GM23338 (cell line): ENCODE measurements around the gene CACNA2D2. TPM values are rescaled to one million over a fixed set of nuclear protein-coding genes. Genes with fewer than 3 reads are reported as not detected.

Experiments
- ATAC-seq: fragments of 200-7000 bp; cut with Tn5 transposase; 3 replicates; pipeline ENCODE4 v1.9.1; 2020
- DNase-seq: peaks from one replicate; pipeline ENCODE4 v3.0.0-alpha.2; 2015; ENCODE audit warnings: low spot score
- H2AFZ ChIP-seq: fragments of 200-600 bp; sonication (generic); 2 replicates; pipeline ENCODE4 v1.8.0; 2016; ENCODE audit warnings: antibody characterized with exemption, mild to moderate bottlenecking, moderate library complexity
- H3F3A ChIP-seq: fragments of 200-600 bp; sonication (generic); replicated peaks from 2 replicates; pipeline ENCODE4 v1.8.0; 2017; ENCODE audit warnings: antibody characterized with exemption, mixed run types, low read depth
- H3K27ac ChIP-seq: fragments of 200-600 bp; sonication (generic); 2 replicates; pipeline ENCODE4 v1.6.1; 2016; ENCODE audit warnings: low read depth
- H3K27me3 ChIP-seq: fragments of 200-600 bp; sonication (generic); 2 replicates; pipeline ENCODE4 v1.8.0; 2016; ENCODE audit warnings: mild to moderate bottlenecking, mixed run types, moderate library complexity; ENCODE audit not compliant: insufficient read depth
- H3K36me3 ChIP-seq: fragments of 200-600 bp; sonication (generic); 2 replicates; pipeline ENCODE4 v1.8.0; 2016; ENCODE audit warnings: mild to moderate bottlenecking; ENCODE audit not compliant: insufficient read depth
- H3K4me1 ChIP-seq: fragments of 200-600 bp; sonication (generic); 2 replicates; pipeline ENCODE4 v1.8.0; 2016; ENCODE audit warnings: mild to moderate bottlenecking, moderate library complexity; ENCODE audit not compliant: insufficient read depth
- H3K4me2 ChIP-seq: fragments of 200-600 bp; sonication (generic); 2 replicates; pipeline ENCODE4 v1.7.1; 2017; ENCODE audit warnings: mixed run types
- H3K4me3 ChIP-seq: fragments of 200-600 bp; sonication (generic); 2 replicates; pipeline ENCODE4 v1.6.1; 2016; ENCODE audit warnings: mixed run types
- H3K79me2 ChIP-seq: fragments of 200-600 bp; sonication (generic); replicated peaks from 2 replicates; pipeline ENCODE4 v1.8.0; 2017; ENCODE audit warnings: mild to moderate bottlenecking; ENCODE audit not compliant: insufficient read depth
- H3K9me2 ChIP-seq: fragments of 200-600 bp; sonication (generic); 2 replicates; pipeline ENCODE4 v1.8.0; 2017; ENCODE audit not compliant: insufficient read depth
- H4K20me1 ChIP-seq: fragments of 200-600 bp; sonication (generic); replicated peaks from 2 replicates; pipeline ENCODE4 v1.8.0; 2017; ENCODE audit warnings: mild to moderate bottlenecking; ENCODE audit not compliant: insufficient read depth
- H3K27ac Mint-ChIP-seq: 2 replicates; pipeline ENCODE4 v1.8.0; 2020; ENCODE audit warnings: inconsistent platforms, mild to moderate bottlenecking, moderate library complexity, mixed read lengths
- H3K27me3 Mint-ChIP-seq: 3 replicates; pipeline ENCODE4 v1.8.0; 2022; ENCODE audit warnings: low read depth, mild to moderate bottlenecking, moderate library complexity, mixed read lengths, inconsistent platforms; ENCODE audit not compliant: insufficient read depth, poor library complexity
- H3K36me3 Mint-ChIP-seq: 3 replicates; pipeline ENCODE4 v1.8.0; 2021; ENCODE audit warnings: low read depth, mild to moderate bottlenecking, inconsistent platforms, moderate library complexity, mixed read lengths
- H3K4me1 Mint-ChIP-seq: 3 replicates; pipeline ENCODE4 v1.8.0; 2020; ENCODE audit warnings: mild to moderate bottlenecking, inconsistent platforms, mixed read lengths
- H3K4me3 Mint-ChIP-seq: 3 replicates; pipeline ENCODE4 v1.8.0; 2021; ENCODE audit warnings: moderate library complexity, mild to moderate bottlenecking, inconsistent platforms, mixed read lengths
- H3K9me3 Mint-ChIP-seq: 3 replicates; pipeline ENCODE4 v1.8.0; 2020; ENCODE audit warnings: moderate library complexity, mild to moderate bottlenecking, inconsistent platforms, mixed read lengths
- CREB1 ChIP-seq: fragments of 250-450 bp; sonication (Bioruptor Pico); IDR thresholded peaks from 2 replicates; pipeline ENCODE4 v1.5.0; 2020; ENCODE audit warnings: low read depth, mild to moderate bottlenecking, moderate library complexity
- CTCF ChIP-seq, 2 experiments: fragments of 200-600 bp in 1 of 2; sonication (generic) in 1 of 2; conservative IDR thresholded peaks; 2 replicates each; pipeline versions ENCODE4 v1.5.1 to v1.6.1; 2016 to 2017; ENCODE audit warnings: antibody characterized with exemption in 2 of 2, low read depth in 2 of 2, mild to moderate bottlenecking in 2 of 2, moderate library complexity in 1 of 2
- ETS1 ChIP-seq: IDR thresholded peaks from 2 replicates; pipeline ENCODE4 v1.6.1; 2016; ENCODE audit warnings: antibody characterized with exemption
- EZH2 ChIP-seq: fragments of 200-600 bp; sonication (generic); IDR thresholded peaks from one replicate; pipeline ENCODE4 v1.8.0; 2017; ENCODE audit warnings: antibody characterized with exemption, mild to moderate bottlenecking, low read depth; ENCODE audit not compliant: unreplicated experiment
- EZH2phosphoT487 ChIP-seq: fragments of 200-600 bp; sonication (generic); IDR thresholded peaks from one replicate; pipeline ENCODE4 v1.8.1; 2018; ENCODE audit warnings: antibody characterized with exemption; ENCODE audit not compliant: unreplicated experiment
- JUNB ChIP-seq: IDR thresholded peaks from one replicate; pipeline ENCODE4 v1.6.1; 2016; ENCODE audit warnings: antibody characterized with exemption; ENCODE audit not compliant: unreplicated experiment
- NANOG ChIP-seq: IDR thresholded peaks from 2 replicates; pipeline ENCODE4 v1.6.1; 2016; ENCODE audit warnings: antibody characterized with exemption, borderline replicate concordance
- POLR2AphosphoS5 ChIP-seq: IDR thresholded peaks from 2 replicates; pipeline ENCODE4 v1.6.1; 2016; ENCODE audit warnings: antibody characterized with exemption, low read depth
- REST ChIP-seq: IDR thresholded peaks from one replicate; pipeline ENCODE4 v1.6.1; 2018; ENCODE audit warnings: antibody characterized with exemption; ENCODE audit not compliant: unreplicated experiment
- STAT1 ChIP-seq: IDR thresholded peaks from one replicate; pipeline ENCODE4 v1.6.1; 2016; ENCODE audit warnings: antibody characterized with exemption; ENCODE audit not compliant: unreplicated experiment
- ZNF114 ChIP-seq: fragments of 250-450 bp; sonication (Bioruptor Pico); IDR thresholded peaks from 2 replicates; pipeline ENCODE4 v1.5.0; 2020; ENCODE audit warnings: mild to moderate bottlenecking, moderate library complexity
- ZNF331 ChIP-seq: fragments of 250-450 bp; sonication (Bioruptor Pico); IDR thresholded peaks from 2 replicates; pipeline ENCODE4 v1.5.0; 2020; ENCODE audit warnings: low read depth, mild to moderate bottlenecking, moderate library complexity
- ZNF462 ChIP-seq: fragments of 250-450 bp; sonication (Bioruptor Pico); IDR thresholded peaks from 2 replicates; pipeline ENCODE4 v1.5.0; 2020; ENCODE audit warnings: mild to moderate bottlenecking, moderate library complexity
- polyA plus RNA-seq: library from polyadenylated mRNA; unstranded; fragments of >200 nt; fragmentation: Nextera tagmentation; extraction: Ambion mirVana; gene quantifications from 2 replicates; pipeline ENCODE4 v1.2.1, GENCODE V29; 2016
- total RNA-seq: library from RNA; depleted of rRNA; stranded (reverse); fragments of >200 nt; shearing (Covaris generic); gene quantifications from 2 replicates; pipeline ENCODE4 v1.2.3, GENCODE V29; 2014

Gene CACNA2D2
- total and polyA plus RNA-seq, 2 experiments from 2014 or later, result 4.7 to 11.4 TPM

- H3K4me3 Mint-ChIP-seq, result no peak overlapping the region
- Histone ChIP-seq H3F3A (peaks cover 30% of the 10 kb centered on the region), H3K27ac (no peak overlapping the region), H3K4me2 (no peak overlapping the region), H3K4me3 (no peak overlapping the region), H3K27me3 (no peaks in the 10 kb centered on the region), H4K20me1 (peaks cover 24% of the 10 kb centered on the region), H2AFZ (no peak overlapping the region), H3K36me3 (peaks cover 8% of the 10 kb centered on the region), H3K9me2 (no peaks in the 10 kb centered on the region), H3K79me2 (peaks cover 46% of the 10 kb centered on the region), H3K4me1 (peaks cover 19% of the 10 kb centered on the region)
- H3K4me1 Mint-ChIP-seq, result peaks cover 21% of the 10 kb centered on the region; the same call in 2 of the 3 replicates
- no peak for ATAC-seq
- no peak for DNase-seq
- H3K27ac Mint-ChIP-seq, result no peak overlapping the region
- TF ChIP-seq POLR2AphosphoS5, result no peak
- TF ChIP-seq STAT1, result no peak
- TF ChIP-seq ETS1, result no peak
- no peak for TF ChIP-seq ZNF462 (CRISPR knock-in tag)
- TF ChIP-seq EZH2phosphoT487, result no peak
- no peak for TF ChIP-seq ZNF114 (CRISPR knock-in tag)
- TF ChIP-seq JUNB, result no peak
- no peak for TF ChIP-seq ZNF331
- no peak for TF ChIP-seq EZH2
- TF ChIP-seq REST, result no peak
- TF ChIP-seq CTCF (conservative IDR thresholded peaks at IDR 0.05; ENCODE audit: low read depth in 2 of 2), result no peak
- TF ChIP-seq CREB1 (CRISPR knock-in tag), result no peak
- TF ChIP-seq NANOG, result no peak
- peaks cover 8% of the 10 kb centered on the region for H3K27me3 Mint-ChIP-seq
- peaks cover 29% of the 10 kb centered on the region for H3K36me3 Mint-ChIP-seq
- no peaks in the 10 kb centered on the region for H3K9me3 Mint-ChIP-seq
Observed at GRCh38 chr3:50331364-50331907, 172.0 kb downstream of the CACNA2D2 start.
